T47D (cell line): ENCODE data around the gene FBXL22.

ENCODE experiments used
- DNase-seq, 2 experiments: peaks; one replicate each; pipeline versions ENCODE4 v3.0.0 to v3.0.0-alpha.2; 2011 to 2012; ENCODE audit warnings: low read depth in 1 of 2, low spot score in 1 of 2
- JUND ChIP-seq: IDR thresholded peaks from 2 replicates; pipeline ENCODE4 v1.6.1; 2012; ENCODE audit warnings: low read depth
- in situ Hi-C: cut with HindIII; loops from 2 replicates; pipeline ENCODE4 v1.10.0; 2016; ENCODE audit warnings: low sequenced_read_pairs, low pct_unique_long_range_greater_than_20kb

Gene FBXL22

DNA sequence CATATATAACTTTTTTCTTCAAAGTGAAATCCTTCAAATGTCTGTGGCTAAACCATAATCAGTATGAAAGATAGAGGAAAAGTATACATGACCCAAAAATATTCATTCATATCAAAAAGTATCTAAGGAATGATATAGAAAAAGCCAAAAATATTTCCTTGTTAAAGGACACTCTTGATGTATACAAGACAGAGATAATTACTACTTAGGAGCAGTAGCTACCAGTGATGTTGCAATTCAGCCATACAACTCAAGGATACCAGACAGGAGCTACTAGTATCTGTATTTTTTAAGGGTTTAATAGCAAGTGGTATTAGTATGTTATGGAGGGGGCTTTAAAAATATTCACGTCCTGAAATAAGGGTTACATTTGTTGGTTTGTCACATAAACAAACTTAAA, 37.0 kb downstream of the FBXL22 start:
- in situ Hi-C loops = no loop called here
- DNase-seq = no peak
- no peak for TF ChIP-seq JUND

DNA sequence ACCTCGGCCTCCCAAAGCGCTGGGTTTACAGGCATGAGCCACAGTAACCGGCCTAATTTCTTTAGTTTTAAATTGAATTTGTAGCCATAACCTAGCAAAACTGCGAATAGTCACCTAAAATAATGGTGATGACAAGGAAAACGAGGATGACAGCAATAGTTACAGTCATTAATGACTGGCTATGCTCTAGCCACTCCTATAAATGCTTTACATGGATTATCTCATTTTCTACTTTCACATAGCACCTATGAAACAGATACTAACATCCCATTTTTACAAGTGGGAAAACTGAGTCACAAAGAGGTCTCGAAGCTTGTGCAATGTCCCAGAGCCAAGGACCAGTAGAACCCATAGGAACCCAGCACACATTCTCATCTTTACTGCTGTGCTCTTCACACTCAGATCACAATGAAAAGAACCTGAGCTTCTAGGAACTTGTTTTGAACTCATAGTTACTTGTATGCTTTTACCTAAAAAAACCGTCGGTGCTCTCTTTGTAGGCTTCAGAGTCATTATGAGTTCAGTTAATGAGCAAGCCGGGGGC, 39.4 kb downstream of the FBXL22 start:
- no peak for DNase-seq
- in situ Hi-C loops = no loop called here
- no peak for TF ChIP-seq JUND

DNA sequence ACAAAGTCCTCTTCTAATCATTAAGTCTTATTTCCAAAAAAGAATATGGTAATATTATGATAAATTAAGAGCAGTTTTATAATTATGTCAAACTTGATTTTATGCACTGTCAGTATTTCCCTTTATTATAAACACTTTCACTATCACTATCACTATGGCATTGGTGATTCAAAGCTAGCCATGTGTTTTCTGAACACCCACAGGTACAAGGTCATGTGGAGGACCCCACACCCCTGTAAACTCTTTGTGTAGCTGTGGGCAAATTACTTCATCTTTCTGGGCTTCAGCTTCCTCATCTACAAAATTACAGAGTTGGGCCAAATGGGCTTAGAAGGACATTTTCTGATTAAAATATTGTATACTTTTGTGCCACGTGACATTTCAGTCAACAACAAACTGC, 41.7 kb downstream of the FBXL22 start:
- DNase-seq = no peak
- in situ Hi-C loops = no loop called here
- TF ChIP-seq JUND = no peak

DNA sequence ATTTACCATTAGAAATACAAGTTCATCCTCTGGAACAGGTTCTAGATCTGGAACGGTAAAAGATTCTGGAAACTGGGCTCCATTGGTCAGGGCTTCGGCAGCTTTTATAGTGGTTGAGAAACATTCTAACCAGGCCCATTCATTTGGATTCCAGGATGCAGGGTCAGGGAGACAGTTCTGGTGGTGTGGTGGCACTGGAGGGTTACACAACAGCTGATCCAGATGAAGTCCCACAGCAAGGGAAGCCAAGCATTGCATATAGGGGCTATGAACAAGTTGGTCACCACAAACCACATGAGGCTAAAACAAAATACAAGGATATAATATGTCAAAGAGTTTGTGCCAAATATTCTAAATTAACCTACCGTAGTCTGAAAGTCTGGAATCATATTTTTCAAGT, 43.0 kb downstream of the FBXL22 start:
- in situ Hi-C loops = no loop called here
- DNase-seq = no peak
- no peak for TF ChIP-seq JUND
